Cortex of kidney (tissue), 1 donor: ENCODE data around the gene NEK10.
A peak's percentile ranks its signal among the peaks of the same experiment; 100 is the strongest.
"Not testable (repeated sequence)": the region's sequence is repeated elsewhere in the genome, so short reads cannot be mapped to it uniquely, and the experiment has no call there.

ENCODE experiments used
- DNase-seq: peaks from one replicate; lab custom pipeline; 2025; lab: John Stamatoyannopoulos, UW

The NEK10 gene, protein sequence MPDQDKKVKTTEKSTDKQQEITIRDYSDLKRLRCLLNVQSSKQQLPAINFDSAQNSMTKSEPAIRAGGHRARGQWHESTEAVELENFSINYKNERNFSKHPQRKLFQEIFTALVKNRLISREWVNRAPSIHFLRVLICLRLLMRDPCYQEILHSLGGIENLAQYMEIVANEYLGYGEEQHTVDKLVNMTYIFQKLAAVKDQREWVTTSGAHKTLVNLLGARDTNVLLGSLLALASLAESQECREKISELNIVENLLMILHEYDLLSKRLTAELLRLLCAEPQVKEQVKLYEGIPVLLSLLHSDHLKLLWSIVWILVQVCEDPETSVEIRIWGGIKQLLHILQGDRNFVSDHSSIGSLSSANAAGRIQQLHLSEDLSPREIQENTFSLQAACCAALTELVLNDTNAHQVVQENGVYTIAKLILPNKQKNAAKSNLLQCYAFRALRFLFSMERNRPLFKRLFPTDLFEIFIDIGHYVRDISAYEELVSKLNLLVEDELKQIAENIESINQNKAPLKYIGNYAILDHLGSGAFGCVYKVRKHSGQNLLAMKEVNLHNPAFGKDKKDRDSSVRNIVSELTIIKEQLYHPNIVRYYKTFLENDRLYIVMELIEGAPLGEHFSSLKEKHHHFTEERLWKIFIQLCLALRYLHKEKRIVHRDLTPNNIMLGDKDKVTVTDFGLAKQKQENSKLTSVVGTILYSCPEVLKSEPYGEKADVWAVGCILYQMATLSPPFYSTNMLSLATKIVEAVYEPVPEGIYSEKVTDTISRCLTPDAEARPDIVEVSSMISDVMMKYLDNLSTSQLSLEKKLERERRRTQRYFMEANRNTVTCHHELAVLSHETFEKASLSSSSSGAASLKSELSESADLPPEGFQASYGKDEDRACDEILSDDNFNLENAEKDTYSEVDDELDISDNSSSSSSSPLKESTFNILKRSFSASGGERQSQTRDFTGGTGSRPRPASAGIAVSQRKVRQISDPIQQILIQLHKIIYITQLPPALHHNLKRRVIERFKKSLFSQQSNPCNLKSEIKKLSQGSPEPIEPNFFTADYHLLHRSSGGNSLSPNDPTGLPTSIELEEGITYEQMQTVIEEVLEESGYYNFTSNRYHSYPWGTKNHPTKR

DNA sequence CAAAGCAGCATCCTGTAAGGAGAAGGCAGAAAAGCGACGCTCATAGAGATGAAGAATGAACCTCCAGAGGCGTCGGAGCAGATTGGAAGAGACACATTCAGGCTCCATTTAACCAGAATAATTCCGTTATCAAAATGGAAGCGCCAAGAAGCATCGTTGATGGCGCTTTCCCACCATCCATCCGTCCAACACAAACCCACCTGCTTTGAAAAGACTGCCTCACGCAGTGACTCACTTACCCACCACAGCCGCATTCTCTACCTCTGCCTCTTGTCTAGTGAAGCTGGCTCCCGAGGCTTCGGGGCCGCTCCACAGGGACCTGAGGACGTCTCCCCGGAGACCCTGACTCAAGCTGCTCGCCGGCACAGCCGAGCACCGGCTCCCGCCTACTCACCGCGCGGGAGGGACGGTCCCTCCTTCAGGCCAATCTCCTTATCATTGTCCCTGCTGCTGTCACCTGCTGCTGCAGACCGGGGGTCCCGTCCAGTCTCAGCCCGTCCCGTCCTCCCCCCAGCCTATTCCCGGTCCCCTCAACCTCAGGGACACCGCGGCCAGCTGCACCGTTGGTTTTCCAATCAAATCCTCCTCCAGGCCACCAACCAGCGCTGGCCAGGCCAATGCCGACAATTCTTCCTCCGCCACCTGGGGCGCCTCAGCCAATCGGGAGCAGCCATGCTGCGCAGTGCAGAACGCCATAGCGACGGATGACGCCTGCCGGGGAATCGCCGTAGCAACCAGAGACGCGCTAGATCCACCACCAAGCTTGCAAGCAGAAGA, at the start of gene NEK10:
Gene NEK10, minus strand, starts transcription at position 553 of the 777 bp plus-strand sequence. CDS start 16,501 bp downstream, outside the sequence.
- peak; percentile 14 for DNase-seq

DNA sequence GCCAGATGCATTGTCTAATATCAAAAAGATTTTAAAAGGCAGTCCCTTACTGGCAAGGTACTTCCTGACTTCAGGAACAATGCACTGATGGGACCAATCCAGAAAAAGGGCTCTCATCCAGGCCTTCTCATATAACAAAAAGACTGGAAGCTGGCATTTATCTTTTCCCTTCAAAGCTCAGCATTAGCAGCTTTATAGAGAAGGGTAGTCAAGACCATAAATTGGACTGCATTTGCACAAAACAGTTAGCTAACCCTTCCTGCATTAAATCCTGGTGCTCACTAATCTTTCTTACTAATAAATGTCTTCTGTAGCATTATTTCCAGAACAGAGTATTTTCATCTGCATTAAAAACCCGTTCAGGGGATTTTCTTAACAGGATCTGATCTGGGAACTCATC, 46.0 kb upstream of the NEK10 start:
- no peak for DNase-seq

DNA sequence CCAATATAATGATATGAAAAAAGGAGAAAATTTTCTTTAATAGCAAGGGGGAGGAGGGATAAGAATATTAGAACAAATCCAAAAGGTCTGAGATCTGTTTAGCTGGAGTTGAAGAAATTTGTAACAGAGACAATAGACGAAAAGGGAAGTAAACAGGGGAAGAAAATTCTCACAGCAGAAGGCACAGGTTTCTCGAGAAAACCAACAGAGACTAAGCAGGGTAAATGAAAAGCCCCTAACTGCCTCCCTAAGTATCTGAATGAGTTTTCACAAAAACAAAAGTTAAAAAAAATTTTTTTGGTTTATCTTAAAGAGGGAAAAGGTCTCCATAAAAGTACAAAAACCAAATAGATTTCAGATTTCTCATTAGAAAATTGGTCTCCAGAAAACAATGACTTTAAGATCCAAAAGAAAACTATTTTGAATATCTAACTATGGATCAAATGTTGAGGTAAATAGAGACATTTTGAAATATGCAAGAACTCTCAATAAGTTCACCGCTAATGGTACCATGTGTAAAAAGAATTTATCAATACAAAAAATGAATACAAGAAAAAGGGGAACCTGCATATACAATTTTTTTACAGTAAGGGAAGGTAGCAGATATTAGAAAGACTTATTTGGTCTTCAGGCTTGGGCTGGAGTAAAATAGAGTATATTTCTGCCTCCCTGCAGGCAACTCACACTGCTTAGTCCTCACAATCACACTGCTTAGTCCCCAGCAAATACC, 23.9 kb upstream of the NEK10 start:
- no peak for DNase-seq

DNA sequence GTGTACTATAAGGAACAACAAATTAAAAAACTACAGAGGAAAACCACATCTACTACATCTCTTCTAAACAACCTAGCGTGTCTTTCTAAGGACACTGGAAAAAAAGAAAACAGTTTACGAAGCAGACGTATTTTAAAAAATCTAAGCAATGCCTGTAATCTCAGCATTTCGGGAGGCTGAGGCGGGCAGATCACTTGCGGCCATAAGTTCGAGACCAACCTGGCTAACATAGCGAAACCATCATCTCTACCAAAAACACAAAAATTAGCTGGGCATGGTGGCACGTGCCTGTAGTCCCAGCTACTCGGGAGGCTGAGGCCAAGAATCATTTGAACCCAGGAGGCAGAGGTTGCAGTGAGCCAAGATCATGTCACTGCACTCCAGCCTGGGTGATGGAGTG, 23.2 kb upstream of the NEK10 start:
- not testable (repeated sequence) for DNase-seq

DNA sequence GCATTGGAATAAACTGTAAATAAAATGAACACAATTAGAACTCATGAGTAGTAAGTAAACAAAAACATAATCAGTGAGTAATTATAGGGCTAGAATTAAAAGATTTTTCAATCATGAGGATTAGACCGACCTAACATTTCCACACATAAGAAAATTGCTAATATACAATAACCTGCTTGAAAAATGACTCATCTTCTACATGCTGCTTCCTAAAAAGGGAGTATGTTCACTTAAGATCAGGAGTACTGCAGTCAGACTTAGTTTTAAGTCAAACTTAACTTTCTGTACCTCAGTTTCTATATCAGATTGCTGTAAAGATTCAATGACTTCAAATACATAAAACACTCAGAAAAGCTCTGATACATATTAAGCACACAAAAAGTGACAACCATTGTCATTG, 22.6 kb upstream of the NEK10 start:
- no peak for DNase-seq

DNA sequence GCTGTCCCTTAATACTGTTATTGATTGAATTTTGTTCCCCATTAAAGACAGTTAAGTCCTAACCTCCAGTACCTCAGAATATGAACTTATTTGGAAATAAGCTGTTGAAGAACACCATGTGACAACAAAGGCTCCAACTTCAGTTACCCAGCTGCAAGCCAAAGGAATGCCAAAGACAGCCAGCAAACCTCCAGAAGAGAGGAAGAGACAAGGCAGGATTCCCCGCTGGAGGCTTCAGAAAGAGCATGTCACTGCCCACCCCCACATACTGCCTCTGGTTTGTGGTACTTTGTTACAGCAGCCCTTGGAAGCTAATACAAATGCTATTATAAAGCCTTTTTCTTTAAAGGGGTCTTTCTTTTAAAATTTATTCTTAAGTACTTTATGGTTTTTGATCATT, 18.4 kb upstream of the NEK10 start:
- no peak for DNase-seq

DNA sequence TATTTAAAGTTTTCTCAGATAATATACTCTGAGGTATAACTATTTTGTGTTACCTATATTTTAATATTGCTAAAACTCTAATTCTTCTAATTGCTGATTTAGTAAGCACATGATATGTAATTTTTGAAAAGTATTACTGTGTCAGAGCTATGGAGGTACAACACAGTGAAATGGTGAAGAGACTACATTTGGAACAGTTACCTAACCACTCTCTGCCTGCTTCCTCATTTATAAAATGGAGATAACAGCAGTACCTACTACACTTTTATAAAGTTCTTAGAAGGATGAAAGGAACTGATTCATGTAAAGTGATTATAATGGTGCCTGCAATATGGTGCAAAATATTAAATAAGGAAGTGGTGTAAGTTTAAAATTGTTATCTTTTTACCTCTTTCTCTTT, 16.3 kb upstream of the NEK10 start:
- no peak for DNase-seq

DNA sequence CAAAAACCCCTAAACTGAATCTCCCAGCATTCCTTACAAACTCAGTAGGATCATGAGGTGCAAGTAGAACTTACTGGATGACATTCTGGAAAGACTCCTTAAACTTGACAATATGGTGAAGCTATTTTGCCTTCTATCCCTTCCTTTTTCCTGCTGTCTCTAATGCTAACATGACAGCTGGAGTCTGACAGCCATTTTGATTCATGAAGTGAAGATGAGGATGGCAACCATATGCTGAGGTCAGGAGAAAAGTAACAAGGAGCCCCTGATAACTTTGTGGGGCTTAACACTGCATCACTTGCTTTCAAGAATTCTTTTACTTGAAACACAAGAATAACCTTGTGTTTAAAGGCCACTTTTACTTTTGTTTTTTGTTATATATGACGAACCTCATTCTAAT, 15.0 kb upstream of the NEK10 start:
- DNase-seq, result no peak

DNA sequence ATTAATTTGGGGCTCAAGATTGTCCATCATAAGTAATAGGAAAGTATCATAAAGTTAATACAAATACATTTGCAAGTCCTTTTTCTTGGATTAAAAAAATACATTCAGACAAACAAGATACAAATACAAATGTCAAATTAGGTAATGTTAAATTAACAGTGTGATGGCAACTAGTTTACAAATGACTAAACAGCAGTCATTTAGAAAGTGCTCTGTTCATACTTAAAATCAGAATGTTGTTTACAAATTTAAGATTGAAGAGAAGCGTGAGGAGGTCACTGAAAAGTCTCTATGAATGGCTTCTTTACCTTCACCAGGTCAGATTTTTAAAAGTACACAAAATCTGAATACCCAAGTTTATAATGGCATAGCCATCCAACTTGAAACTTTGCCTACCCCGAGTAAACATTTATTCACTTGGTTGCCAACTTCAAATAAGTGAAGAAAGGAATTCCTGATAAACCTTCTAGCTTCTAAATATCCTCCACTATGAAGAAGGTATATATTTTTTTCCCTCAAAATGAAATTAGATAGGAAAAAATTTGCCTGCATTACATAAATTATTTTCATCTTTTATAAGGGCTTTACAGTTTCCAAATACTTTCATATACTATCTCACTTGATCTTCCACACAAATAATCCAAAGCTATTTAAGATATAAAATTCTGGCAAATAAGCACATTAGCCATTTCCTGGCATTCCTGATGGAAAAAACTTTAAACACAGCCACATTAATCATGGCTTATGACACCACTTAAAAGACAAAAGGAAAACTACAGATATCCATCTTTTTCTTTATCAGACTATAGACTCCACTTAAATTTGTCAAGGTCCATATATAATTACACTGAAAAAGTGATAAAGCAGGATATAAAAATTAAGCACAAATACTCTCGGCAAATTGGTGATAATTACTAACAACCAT, 11.5 kb upstream of the NEK10 start:
- no peak for DNase-seq

DNA sequence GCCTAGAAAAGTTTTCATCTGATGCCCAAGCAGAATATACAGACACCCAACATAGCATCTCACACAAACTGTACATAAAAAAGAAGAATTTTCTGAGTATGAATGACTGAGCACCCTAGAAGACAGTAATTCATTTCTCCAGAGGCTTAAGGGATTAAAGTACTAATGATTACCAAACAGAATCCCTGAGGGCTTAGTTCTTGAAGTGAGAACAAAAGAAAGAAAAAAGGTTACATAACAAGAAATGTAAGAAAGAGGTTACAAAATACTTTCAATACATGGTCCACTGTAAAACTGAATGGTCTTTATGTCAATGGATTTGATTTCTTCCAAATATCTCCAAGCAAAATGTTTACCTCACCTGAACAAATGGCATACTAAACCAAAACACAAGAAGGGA, 9.1 kb upstream of the NEK10 start:
- no peak for DNase-seq

DNA sequence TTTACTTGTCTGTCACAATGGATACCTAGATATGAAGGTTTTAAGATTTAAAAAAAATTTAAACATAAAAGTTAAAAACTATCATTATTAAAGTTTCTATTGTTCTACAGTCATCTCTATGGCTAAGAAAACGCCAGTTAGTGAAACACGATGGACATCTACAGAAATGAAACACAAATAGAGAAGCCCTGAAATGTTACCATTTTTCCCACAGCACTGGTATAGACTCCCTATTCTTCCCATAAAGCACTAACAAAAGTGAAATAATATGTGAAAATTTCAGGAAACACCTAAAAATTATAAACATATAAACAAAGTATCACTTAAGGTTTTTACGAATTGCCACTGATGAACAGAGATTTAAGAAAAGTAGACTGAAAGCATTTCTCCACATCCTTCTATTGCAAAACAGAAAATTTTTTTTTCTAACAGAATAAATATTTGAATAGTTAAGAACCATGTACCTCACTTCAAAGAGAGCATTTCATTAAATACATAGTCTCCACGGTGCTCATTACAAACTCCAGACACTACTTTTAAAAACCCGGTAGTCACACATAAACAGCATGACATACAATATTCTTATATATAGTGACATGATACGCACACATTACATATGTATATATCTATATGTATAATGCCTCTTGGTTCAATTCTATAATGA, 7.1 kb upstream of the NEK10 start:
- DNase-seq, result no peak

DNA sequence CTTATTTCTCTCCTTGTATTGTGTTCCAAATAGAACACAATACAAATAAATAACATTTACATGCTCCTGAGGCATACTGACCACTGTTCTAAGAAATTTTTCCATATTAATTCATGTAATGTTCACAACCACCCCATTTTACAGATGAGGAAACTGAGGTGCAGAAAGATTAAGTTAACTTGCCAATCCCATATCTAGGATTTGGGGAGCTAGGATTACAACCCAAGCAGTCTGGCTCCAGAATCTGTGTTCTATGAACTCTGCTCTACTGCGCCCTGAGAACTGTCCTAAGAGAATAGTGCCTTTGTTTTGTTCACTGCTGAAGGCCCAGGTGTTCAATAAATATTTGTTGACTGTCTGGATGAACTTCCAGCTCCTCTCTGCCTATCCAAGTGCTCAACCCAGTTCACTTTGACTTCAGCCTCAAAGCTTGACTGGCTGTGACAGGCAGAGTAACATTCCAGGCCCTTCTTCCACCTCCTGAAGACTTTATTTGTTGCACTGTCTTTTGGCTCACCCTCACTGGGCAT, 3.1 kb downstream of the NEK10 start:
- DNase-seq, result no peak

DNA sequence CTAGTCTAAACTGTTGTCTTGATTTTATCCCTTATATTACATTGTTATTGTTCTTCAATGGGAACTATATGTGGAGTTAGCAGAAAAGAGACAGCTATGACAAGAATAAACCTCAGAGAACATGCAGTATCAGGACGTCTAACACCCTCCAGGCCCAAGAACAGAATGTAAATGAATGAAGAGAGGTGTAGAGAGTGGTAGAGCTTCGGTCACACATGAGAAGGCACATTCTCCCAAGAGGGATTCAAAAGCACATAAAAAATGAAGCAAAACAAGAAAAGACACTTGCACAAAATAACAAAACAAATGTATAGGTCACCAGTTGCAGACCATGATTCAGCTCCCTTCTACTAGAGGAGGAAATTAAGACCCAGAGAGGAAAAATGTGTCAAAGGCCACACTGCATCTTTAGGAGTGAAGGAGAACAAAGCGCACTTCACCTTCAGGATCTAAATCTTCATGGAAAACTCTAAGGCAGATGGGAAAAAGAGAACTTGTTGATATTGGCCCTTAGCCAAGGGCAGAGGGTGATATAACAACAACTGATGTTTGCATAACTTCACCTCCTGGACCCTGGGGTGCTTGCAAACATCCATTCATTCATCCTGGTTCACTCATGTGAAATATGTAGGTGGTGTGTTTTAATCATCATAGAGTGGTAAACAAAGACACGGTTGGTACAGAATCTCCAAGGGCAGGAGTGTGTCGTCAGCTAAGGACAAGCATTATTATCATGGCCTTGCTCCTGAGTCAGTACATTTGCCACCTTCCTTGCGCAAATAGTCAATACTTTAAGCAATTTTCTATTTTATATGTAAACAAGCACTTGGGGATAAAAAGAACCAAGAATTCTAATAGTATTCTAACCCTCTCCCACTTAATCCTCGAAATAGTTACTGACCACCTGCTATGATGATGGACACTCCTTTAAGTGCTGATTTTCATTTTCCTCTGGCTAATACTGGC, 8.8 kb downstream of the NEK10 start:
- no peak for DNase-seq

DNA sequence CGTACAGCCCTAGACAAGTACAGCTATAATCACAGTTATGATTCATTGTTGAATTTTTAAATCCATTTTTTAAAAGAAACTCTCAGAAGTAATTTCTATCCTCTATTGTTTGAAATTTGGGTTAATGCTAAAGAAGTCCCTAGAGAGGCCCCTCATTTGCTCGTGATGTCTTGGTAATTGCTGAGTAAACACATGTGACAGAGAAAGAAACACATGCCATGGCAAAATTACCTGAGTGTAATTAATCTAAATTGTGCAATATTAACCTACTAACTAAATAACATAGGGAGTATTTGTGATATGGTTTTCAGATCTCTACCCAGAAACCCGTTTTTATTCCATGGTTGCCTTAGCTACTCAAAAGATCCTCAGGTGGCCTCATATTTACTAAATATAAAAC, 10.8 kb downstream of the NEK10 start:
- DNase-seq, result no peak

DNA sequence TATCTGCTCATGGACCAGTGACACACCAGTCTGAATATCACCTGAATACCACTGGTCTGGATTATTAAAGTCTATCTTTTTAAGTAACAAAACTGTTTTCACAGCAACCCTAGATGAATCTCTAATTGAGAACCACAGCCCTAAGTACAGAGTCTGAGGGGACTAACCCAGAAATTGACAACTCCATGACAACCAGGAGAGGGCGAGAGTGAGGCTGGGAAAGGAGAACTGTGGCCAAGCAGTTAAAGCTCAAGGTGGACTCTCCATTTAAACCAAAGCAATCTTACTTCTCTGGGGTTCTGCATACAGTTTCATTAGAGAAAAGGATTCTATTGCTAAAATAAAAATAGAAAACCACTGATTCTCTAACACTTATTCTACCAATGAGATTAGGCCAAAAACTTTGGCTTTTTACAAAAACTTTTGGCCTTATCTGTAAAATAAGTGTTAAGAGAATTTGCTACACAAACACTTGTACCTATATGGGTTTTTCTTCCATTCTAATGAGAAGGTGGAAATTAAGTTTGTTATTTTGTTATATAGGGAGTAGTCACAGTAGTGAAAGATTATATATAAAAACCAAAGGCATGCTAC, 11.4 kb downstream of the NEK10 start:
- DNase-seq, result no peak

DNA sequence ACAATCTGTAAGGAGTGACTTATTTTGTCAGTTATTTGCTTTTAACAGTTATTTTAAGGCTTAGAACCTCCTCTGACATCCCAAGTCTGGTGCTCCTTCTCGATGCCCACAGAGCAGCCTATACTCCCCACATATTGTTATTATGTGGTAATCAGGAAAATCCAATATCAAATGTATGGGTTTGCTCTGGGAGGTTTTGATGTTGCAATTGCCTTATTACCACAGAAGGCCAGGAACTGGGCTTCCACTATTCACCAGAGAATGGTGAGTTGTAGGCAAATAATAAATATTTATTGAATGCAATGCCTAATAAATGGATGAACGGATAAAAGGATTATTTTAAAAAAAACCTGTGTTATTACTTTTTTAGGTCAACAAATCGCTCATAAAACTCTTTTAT, 12.2 kb downstream of the NEK10 start:
- no peak for DNase-seq

DNA sequence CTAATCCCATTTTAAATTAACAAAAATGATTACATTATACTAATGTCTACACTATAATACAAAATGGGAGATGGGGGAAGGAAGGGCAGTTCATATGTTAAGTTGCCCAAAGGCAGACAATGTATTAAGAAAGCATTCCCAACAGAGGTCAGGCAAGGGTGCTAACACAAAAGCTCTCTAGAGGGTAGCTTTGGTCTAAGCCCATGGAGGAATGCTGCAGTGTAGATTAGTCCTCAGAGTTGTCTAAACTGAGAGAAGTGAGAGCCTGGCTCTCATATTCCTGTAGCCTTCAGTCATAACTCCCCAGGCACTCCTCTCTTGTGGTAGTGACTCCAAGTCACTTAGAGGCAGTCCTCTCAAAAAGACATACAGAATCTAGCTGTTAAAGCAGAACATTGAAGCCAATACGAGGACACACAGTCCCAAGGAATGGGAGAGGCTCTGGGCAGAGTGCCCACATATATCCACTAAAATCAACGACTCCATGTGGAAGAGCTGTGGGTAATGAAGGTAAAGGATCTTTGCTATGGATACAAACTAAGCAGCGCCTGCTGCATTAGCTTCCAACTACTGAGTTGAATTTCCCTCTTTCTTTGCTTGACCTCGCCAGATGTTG, 14.5 kb downstream of the NEK10 start:
- no peak for DNase-seq
